Osteoblast (primary cell): ENCODE measurements around the gene TMED9. TPM values are rescaled to one million over a fixed set of nuclear protein-coding genes. Genes with fewer than 3 reads are reported as not detected.

Experiments
- total RNA-seq: library from RNA; depleted of rRNA; stranded (reverse); fragments of >200 nt; gene quantifications from 2 replicates; pipeline ENCODE4 v1.2.3, GENCODE V29; 2012

TMED9 gene
- total RNA-seq, 1 donor = 96.6 TPM

Other genes with a start within 250 kb of the TMED9 start
- gene LMAN2, start 240.5 kb upstream of the TMED9 start, total RNA-seq = 295 and 356 TPM in 2 replicates
- 7.4 and 9.4 TPM in 2 replicates for gene RGS14, start 234.3 kb upstream of the TMED9 start, total RNA-seq
- gene SLC34A1, start 207.8 kb upstream of the TMED9 start, total RNA-seq = not detected in 2 replicates
- not detected in 2 replicates for gene PFN3, start 191.5 kb upstream of the TMED9 start, total RNA-seq
- not detected in 2 replicates for gene F12, start 182.6 kb upstream of the TMED9 start, total RNA-seq
- gene GRK6, start 165.5 kb upstream of the TMED9 start, total RNA-seq = 18.3 and 19.2 TPM in 2 replicates
- 10.0 and 12.7 TPM in 2 replicates for gene PRR7, start 145.4 kb upstream of the TMED9 start, total RNA-seq
- gene DBN1, start 118.6 kb upstream of the TMED9 start, total RNA-seq = 121 and 139 TPM in 2 replicates
- gene PDLIM7, start 94.6 kb upstream of the TMED9 start, total RNA-seq = 157 and 159 TPM in 2 replicates
- 1.1 and 1.5 TPM in 2 replicates for gene DOK3, start 82.4 kb upstream of the TMED9 start, total RNA-seq
- 49.5 and 68.4 TPM in 2 replicates for gene DDX41, start 75.2 kb upstream of the TMED9 start, total RNA-seq
- gene FAM193B, start 37.6 kb upstream of the TMED9 start, total RNA-seq = 29.2 and 32.6 TPM in 2 replicates
- gene B4GALT7, start 7.9 kb downstream of the TMED9 start, total RNA-seq = 25.6 and 26.8 TPM in 2 replicates
- gene FAM153A, start 190.7 kb downstream of the TMED9 start, total RNA-seq = not detected in 2 replicates